Loucy (cell line): ENCODE results near the gene RPS6KA2.

Source experiments
- CTCF ChIP-seq: fragments of 200-600 bp; sonication (generic); conservative IDR thresholded peaks from 2 replicates; pipeline ENCODE4 v1.5.1; 2014; ENCODE audit warnings: mild to moderate bottlenecking, antibody characterized with exemption, low read length
- EZH2phosphoT487 ChIP-seq: fragments of 200-600 bp; IDR thresholded peaks from 2 replicates; pipeline ENCODE4 v1.6.1; 2018; ENCODE audit warnings: antibody characterized with exemption, mild to moderate bottlenecking, moderate library complexity, borderline replicate concordance

DNA sequence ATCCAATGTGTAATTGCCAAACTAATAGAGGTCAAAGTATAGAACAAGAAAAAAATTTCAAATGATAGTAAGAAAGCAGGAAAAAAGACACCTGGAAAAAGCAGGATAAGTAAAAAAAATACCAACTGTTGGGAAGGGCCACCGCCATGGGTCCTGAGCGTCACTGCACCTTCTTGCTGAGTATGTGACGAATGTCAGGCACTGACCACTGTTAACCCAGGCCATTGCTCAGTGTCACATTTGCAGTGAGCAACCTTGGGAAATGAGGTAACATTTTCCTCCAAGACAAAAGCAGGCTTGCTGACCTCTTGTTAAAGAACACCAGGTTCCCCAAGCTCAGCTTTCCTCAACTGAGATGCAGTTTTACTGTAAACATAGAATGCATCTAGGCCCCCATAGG, 15.6 kb upstream of the RPS6KA2 start:
- no peak for TF ChIP-seq CTCF
- TF ChIP-seq EZH2phosphoT487, result no peak
